HG03520 (cell line): ENCODE data around the gene COL18A1.
"Not testable (repeated sequence)": the region's sequence is repeated elsewhere in the genome, so short reads cannot be mapped to it uniquely, and the experiment has no call there.

Experiments used
- ATAC-seq: cut with Tn5 transposase; IDR thresholded peaks from one replicate; pipeline ENCODE4 v1.9.1; 2021; ENCODE audit warnings: mild to moderate bottlenecking, moderate library complexity; ENCODE audit not compliant: unreplicated experiment

Gene COL18A1

GRCh38 chr21:45366931-45367401 is 38.0 kb upstream of the COL18A1 start:
- no peak for ATAC-seq

- ATAC-seq = no peak
These were observed 37.3 kb upstream of the COL18A1 start for GRCh38 chr21:45367402-45368351.

GRCh38 chr21:45369018-45369417 is 35.9 kb upstream of the COL18A1 start:
- not testable (repeated sequence) for ATAC-seq

- ATAC-seq = no peak
These were observed 34.4 kb upstream of the COL18A1 start for GRCh38 chr21:45370575-45370974.

- ATAC-seq = no peak
These were observed 33.9 kb upstream of the COL18A1 start for GRCh38 chr21:45371081-45371480.

GRCh38 chr21:45371655-45372054 is 33.3 kb upstream of the COL18A1 start:
- no peak for ATAC-seq

- ATAC-seq = no peak
These were observed 32.1 kb upstream of the COL18A1 start for GRCh38 chr21:45372732-45373355.

GRCh38 chr21:45373991-45374816 is 30.8 kb upstream of the COL18A1 start:
- ATAC-seq = no peak

- ATAC-seq = no peak
These were observed 30.0 kb upstream of the COL18A1 start for GRCh38 chr21:45374826-45375455.

- ATAC-seq = no peak
These were observed 28.3 kb upstream of the COL18A1 start for GRCh38 chr21:45376459-45377324.

GRCh38 chr21:45377325-45377709 is 27.6 kb upstream of the COL18A1 start:
- no peak for ATAC-seq

- no peak for ATAC-seq
These were observed 27.1 kb upstream of the COL18A1 start for GRCh38 chr21:45377866-45378257.

GRCh38 chr21:45378258-45378966 is 26.6 kb upstream of the COL18A1 start:
- no peak for ATAC-seq

- ATAC-seq = no peak
These were observed 25.6 kb upstream of the COL18A1 start for GRCh38 chr21:45379171-45379900.

GRCh38 chr21:45379901-45380330 is 25.0 kb upstream of the COL18A1 start:
- ATAC-seq = no peak

- no peak for ATAC-seq
These were observed 24.4 kb upstream of the COL18A1 start for GRCh38 chr21:45380566-45380965.

- no peak for ATAC-seq
These were observed 23.8 kb upstream of the COL18A1 start for GRCh38 chr21:45381036-45381787.
